ENCODE results near the gene CCNQ. TPM values are rescaled to one million over a fixed set of nuclear protein-coding genes. Genes with fewer than 3 reads are reported as not detected.

Gene CCNQ
- total RNA-seq, 1 experiment from 2014 or later: 20.3 TPM

- TF ChIP-seq, protein P1, sequence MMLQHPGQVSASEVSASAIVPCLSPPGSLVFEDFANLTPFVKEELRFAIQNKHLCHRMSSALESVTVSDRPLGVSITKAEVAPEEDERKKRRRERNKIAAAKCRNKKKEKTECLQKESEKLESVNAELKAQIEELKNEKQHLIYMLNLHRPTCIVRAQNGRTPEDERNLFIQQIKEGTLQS (IDR thresholded peaks at IDR 0.05): no peak
- TF ChIP-seq ELF1 (IDR thresholded peaks at IDR 0.05; ENCODE audit: borderline replicate concordance, low read depth): no peak
- TF ChIP-seq TCF7L2 (IDR thresholded peaks at IDR 0.05; ENCODE audit: borderline replicate concordance, extremely low read depth, insufficient read depth, insufficient read length): no peak
- no peak for TF ChIP-seq FOSL1 (IDR thresholded peaks at IDR 0.05; ENCODE audit: low read depth)
- TF ChIP-seq CEBPB (IDR thresholded peaks at IDR 0.05; ENCODE audit: low read depth): no peak
Observed at GRCh38 chrX:153640736-153641575, 42.0 kb upstream of the CCNQ start (continued).

DNA sequence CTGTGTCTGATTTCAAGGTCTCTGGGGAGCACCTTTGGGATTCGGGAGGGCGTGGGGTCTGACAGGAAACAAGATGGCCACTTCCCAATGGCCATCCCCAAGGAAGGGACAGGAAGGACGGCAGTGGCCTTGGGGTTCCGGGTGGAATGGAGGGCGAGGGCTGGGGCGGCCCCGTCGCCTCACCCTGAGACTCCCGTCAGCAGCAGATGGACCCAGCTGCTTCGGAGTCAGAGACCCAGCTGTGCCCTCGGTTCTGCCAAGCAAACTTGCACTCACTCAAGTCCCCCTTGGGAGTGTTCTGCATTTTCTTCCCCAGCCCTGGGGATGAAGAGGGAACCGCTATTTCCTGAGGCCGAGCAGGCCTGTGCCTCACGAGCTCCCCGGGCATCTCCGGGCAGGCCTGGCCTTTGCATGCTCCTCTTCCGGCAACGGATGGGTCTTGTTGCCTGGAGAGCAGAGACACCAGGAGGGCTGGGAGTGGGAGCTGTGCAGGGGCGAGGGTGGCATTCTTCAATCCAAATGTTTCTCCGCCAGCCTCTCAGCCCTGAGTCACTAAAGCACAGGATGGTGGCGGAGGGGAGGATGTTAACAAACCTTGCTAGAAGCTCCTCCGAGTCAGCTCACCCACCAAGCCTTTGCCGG, 41.2 kb upstream of the CCNQ start:
- ChIA-PET RAD21 (ENCODE audit: low non-redundant PET in 1 of 2, low total read pairs in 2 of 2, uncharacterized antibody in 2 of 2, unreplicated experiment in 2 of 2) (no interaction called here), POLR2A (no interaction called here)

More for the DNA sequence above, 41.2 kb upstream of the CCNQ start:
- Histone ChIP-seq H3K4me3 (replicated peaks in 1 of 2; ENCODE audit: low read depth in 1 of 2, low read length in 2 of 2) (no peak overlapping the region), H3K4me1 (ENCODE audit: control insufficient read depth in 1 of 2, insufficient read depth in 2 of 2, low read length in 2 of 2) (peaks cover 3 to 7% of the 10 kb centered on the region in 2 experiments; a peak in 1 of 4 replicates), H3K9me2 (ENCODE audit: insufficient read depth) (no peaks in the 10 kb centered on the region), H3K9me3 (ENCODE audit: control insufficient read depth in 1 of 2, insufficient read depth in 1 of 2, low read depth in 1 of 2, low read length in 2 of 2) (no peaks in the 10 kb centered on the region), H3K27ac (ENCODE audit: low read depth, low read length) (no peak overlapping the region), H2AFZ (ENCODE audit: low read depth, low read length, poor library complexity, severe bottlenecking) (no peak overlapping the region), H3K36me3 (ENCODE audit: control insufficient read depth in 1 of 2, insufficient read depth in 2 of 2, low read length in 2 of 2) (no peaks in the 10 kb centered on the region), H3K4me2 (ENCODE audit: low read length) (no peak overlapping the region), H3K79me2 (ENCODE audit: insufficient read depth, low read length) (no peaks in the 10 kb centered on the region), H3K9ac (ENCODE audit: low read length) (no peak overlapping the region), H3K27me3 (ENCODE audit: insufficient read depth, low read length) (no peaks in the 10 kb centered on the region), H4K20me1 (ENCODE audit: insufficient read depth) (no peaks in the 10 kb centered on the region)
- intact Hi-C loops (cut with micrococcal nuclease): no loop called here
- ATAC-seq (no peak), DNase-seq (ENCODE audit: low read depth, low spot score) (no peak)
- CTCF ChIA-PET: interaction anchor here (1.0 kb wide), 1 partner anchor 10 kb away, joined by 3 read pairs; no protein-coding TSS in a partner anchor
- no TSS peak for BruUV-seq (replicated peaks)
- TF ChIP-seq TCF7L2 (IDR thresholded peaks at IDR 0.05; ENCODE audit: borderline replicate concordance, extremely low read depth, insufficient read depth, insufficient read length) (no peak), EZH2 (IDR thresholded peaks at IDR 0.05) (no peak), JUND (IDR thresholded peaks at IDR 0.05) (no peak), CBX3 (IDR thresholded peaks at IDR 0.05; ENCODE audit: low read depth) (no peak), YY1 (IDR thresholded peaks at IDR 0.05; ENCODE audit: extremely low read depth, insufficient replicate concordance, low read depth, low read length) (no peak), SIN3A (IDR thresholded peaks at IDR 0.05; ENCODE audit: low read depth) (no peak), CEBPB (IDR thresholded peaks at IDR 0.05; ENCODE audit: low read depth) (no peak), REST (IDR thresholded peaks at IDR 0.05; ENCODE audit: low read depth) (no peak), EZH2phosphoT487 (IDR thresholded peaks at IDR 0.05; ENCODE audit: borderline replicate concordance) (no peak), RAD21 (IDR thresholded peaks at IDR 0.05; ENCODE audit: low read depth) (no peak), SRF (IDR thresholded peaks at IDR 0.05; ENCODE audit: low read depth) (no peak), POLR2A (IDR thresholded peaks at IDR 0.05; ENCODE audit: borderline replicate concordance, extremely low read depth, insufficient read depth, insufficient read length) (no peak), SP1 (IDR thresholded peaks at IDR 0.05; ENCODE audit: low read depth) (no peak), FOSL1 (IDR thresholded peaks at IDR 0.05; ENCODE audit: low read depth) (no peak), ZFX (IDR thresholded peaks at IDR 0.05) (no peak)
- TF ChIP-seq, protein P2, sequence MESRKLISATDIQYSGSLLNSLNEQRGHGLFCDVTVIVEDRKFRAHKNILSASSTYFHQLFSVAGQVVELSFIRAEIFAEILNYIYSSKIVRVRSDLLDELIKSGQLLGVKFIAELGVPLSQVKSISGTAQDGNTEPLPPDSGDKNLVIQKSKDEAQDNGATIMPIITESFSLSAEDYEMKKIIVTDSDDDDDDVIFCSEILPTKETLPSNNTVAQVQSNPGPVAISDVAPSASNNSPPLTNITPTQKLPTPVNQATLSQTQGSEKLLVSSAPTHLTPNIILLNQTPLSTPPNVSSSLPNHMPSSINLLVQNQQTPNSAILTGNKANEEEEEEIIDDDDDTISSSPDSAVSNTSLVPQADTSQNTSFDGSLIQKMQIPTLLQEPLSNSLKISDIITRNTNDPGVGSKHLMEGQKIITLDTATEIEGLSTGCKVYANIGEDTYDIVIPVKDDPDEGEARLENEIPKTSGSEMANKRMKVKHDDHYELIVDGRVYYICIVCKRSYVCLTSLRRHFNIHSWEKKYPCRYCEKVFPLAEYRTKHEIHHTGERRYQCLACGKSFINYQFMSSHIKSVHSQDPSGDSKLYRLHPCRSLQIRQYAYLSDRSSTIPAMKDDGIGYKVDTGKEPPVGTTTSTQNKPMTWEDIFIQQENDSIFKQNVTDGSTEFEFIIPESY (IDR thresholded peaks at IDR 0.05; ENCODE audit: extremely low read depth, insufficient replicate concordance, low read length): no peak
- TF ChIP-seq, protein P3, sequence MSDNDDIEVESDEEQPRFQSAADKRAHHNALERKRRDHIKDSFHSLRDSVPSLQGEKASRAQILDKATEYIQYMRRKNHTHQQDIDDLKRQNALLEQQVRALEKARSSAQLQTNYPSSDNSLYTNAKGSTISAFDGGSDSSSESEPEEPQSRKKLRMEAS (IDR thresholded peaks at IDR 0.05): no peak
